Activated CD8-positive, alpha-beta memory T cell treated with anti-CD3 and anti-CD28 coated beads, Interleukin-2, amount 50 U/mL, for 1 hour (primary cell): ENCODE results near the gene TM9SF2.
A peak's percentile ranks its signal among the peaks of the same experiment; 100 is the strongest.

Experiments
- DNase-seq: peaks from one replicate; pipeline ENCODE4 v3.0.0-alpha.2; 2020; ENCODE audit errors: extremely low read depth

The TM9SF2 gene

DNA sequence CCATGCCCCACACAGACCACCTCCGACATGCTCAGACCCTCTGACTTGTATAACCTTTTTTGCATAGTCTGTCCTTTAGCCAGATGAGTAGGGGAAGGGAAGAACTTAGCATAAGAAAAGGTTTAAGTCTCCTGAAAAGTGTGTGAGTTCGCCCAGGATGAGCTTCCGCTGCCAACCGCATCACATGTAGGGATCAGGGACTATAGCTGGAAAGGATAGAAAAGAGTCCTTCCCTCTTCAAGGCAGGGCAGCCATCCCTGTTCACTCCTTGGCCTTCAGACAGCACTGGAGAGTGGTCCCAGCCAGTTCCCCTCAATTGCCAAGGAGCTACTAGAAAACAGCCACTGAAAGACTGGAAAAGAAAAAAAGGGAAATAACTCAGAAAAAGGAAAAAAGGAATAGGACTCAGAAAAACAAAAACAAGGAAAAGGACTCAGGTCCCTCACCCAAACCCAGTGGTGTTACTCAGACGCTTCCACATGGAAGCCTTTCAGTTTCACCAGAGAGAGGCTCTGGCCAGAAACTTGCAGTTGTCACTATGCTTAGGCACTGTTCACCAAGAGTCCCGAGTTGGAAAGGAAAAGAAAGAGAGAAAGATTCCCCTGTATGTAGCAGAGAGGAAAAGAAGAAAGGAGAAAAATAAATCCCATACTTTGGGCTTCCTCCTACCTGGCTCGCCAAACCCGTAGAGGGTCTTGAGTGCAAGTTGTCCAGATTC, 5.6 kb upstream of the TM9SF2 start:
- DNase-seq, result no peak

GRCh38 chr13:99496184-99497142, 4.8 kb upstream of the TM9SF2 start:
- DNase-seq, result no peak

DNA sequence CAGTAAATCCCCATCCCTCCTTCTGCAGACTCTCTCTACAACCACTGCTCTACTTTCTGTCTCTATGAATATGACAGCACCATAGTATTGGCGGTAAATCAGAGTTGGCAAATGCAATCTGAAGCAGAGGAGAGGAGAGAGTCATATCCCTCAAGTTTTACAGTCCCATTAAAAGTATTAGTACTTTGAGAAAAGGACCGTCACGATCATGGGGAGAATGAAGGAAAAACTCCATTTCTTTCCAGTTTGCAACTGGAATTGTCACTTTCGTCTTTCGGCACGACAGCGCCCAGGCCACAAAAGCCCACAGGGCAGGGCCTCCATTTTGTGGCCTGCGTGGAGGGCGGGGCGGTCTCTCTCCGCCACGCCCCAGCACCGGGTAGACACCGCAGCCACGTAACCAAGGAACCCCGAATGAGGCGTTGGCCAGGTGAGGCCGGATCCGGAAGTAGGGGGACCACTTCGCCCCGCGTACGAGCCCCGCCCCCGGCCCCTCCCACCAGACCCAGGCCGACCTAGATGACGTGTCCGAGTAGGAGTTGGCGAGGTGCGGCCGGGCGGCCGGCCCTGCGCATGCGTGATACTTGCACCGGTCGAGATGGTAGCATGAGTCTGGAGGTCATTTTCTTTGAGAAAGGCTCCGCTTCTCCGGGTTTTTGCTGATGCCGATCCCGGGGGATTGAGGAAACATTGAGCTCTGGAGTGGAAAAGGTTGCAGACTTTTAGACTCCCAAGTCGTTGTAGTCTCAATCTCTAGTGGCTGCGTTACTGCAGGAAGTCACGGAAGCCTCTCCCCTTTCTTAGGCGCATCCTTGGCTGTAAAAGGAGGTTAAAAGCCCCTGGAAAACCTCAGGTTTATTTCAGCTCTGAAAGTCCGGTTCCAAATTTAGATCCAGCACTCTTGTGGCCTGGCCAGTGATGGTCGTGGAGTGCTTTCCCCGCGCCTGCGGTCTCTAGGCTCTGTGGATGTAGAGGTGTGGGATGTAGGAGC, 2.8 kb upstream of the TM9SF2 start:
- DNase-seq, result peak; percentile 91

- no peak for DNase-seq
Observed at GRCh38 chr13:99500839-99501183, 461 bp upstream of the TM9SF2 start.

GRCh38 chr13:99501848-99502301, 603 bp downstream of the TM9SF2 start:
- no peak for DNase-seq

- no peak for DNase-seq
Observed at GRCh38 chr13:99505814-99506269, 4.6 kb downstream of the TM9SF2 start.

- DNase-seq, result no peak
Observed at GRCh38 chr13:99506634-99507033, 5.4 kb downstream of the TM9SF2 start.

- DNase-seq, result no peak
Observed at GRCh38 chr13:99507054-99507453, 5.8 kb downstream of the TM9SF2 start.

- DNase-seq, result no peak
Observed at GRCh38 chr13:99507551-99507950, 6.3 kb downstream of the TM9SF2 start.

DNA sequence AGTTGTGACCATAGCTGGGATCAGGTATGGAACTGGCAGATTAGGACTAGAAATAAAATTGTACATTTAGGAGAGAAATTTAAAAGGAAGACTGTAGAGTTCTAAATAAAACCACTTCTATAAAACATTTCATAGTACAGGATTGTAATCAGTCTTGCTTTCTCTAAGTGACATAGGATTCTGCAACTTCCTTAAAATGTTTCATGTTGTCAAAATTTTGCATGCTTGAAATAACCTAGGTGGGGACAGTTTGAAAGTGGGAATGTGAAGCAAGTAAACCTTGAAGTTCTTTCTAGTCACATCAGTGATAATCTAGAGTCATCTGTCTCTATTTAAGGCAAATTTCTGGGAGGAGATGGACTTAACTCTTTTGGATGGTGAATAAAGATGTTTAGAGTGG, 6.7 kb downstream of the TM9SF2 start:
- no peak for DNase-seq

GRCh38 chr13:99509479-99509878, 8.2 kb downstream of the TM9SF2 start:
- DNase-seq, result no peak

- no peak for DNase-seq
Observed at GRCh38 chr13:99514801-99515200, 13.5 kb downstream of the TM9SF2 start.

- no peak for DNase-seq
Observed at GRCh38 chr13:99516153-99516929, 15.1 kb downstream of the TM9SF2 start.

DNA sequence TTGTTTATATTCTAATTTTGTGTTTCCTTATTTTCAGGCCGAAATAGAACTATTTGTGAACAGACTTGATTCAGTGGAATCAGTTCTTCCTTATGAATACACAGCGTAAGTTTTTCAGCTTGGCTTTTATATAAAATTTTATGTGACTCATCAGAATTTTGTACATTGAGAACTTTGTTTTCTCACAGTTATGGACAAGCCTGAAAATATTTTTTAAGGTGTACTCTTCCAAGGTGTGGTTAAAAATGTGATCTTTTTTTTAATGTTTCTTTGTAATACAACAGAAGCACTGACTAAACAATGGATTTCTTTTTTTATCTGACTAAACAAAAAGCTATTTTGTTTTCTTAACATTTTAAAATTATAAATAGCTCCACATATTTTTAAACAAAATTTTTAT, 16.3 kb downstream of the TM9SF2 start:
- no peak for DNase-seq

GRCh38 chr13:99517984-99518383, 16.7 kb downstream of the TM9SF2 start:
- DNase-seq, result no peak

DNA sequence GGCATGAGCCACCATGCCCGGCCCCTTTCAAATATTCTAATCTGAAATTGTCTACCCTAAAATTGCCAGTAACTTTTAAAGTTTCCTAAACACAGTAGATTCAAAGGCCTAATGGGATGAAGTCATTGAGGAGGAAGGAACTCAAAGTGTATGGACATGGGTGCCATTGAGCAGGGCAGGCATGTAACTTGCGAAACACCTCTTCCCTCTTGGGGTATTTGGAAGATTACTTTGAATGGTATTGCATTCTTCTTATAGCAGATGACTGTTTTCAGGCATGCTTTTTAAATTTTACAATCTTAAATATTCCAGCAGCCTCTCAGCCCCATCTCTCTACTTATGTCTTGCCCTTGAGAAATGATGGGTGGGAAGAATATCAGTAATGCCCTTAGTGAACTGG, 21.0 kb downstream of the TM9SF2 start:
- DNase-seq, result no peak

DNA sequence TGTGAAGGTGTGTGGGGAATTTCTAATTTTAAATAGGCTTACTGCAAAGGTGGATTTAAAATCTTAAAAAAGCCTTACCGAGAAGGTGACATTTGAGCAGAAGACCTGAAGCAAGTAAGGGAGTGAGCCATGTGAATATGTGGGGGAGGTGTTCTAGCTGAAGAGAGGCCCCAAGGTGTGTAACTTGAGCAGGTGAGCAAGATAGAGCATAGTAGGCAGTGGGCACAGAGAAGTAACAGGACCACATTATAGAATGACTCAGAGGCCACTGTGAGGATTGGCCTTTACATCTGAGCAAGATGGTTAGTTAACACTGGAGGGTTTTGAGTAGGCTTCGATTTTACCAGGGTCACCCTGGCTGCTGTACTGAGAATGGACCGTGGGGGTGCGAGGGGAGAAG, 22.6 kb downstream of the TM9SF2 start:
- DNase-seq, result no peak

DNA sequence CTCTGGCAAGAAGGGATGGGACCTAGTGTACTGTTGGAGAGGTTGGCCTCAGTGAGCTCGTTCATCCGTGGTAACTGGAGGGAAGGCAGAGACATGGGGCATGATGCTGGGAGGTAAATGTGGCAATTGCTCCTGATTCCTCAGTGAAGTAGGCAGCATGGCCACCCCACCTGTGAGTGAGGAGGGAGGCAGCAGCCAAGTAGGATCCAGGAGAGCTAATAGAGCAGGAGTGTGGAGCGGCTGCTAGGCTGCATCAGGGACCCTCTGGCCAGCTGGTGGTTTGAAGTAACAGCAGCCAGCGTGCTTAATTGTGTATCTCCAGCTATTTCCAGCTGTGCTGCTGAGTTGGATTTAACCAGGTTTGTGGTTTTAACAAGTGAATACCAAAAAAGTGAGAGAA, 24.7 kb downstream of the TM9SF2 start:
- no peak for DNase-seq

GRCh38 chr13:99526549-99526948, 25.3 kb downstream of the TM9SF2 start:
- no peak for DNase-seq

- no peak for DNase-seq
Observed at GRCh38 chr13:99527301-99527700, 26.0 kb downstream of the TM9SF2 start.

- no peak for DNase-seq
Observed at GRCh38 chr13:99528547-99528946, 27.3 kb downstream of the TM9SF2 start.
